Left kidney (tissue), 2 donors: ENCODE data around the gene ZBTB47. TPM values are rescaled to one million over a fixed set of nuclear protein-coding genes. Genes with fewer than 3 reads are reported as not detected.

Source experiments
- DNase-seq: peaks from one replicate; pipeline ENCODE4 v3.0.0-alpha.2; 2013
- polyA plus RNA-seq: library from polyadenylated mRNA; unstranded; fragments of 120-200 nt; gene quantifications from one replicate; pipeline ENCODE4 v1.2.1, GENCODE V29; 2013; ENCODE audit not compliant: insufficient read length

The ZBTB47 gene
- polyA plus RNA-seq, 1 donor: 12.7 TPM

- DNase-seq: no peak
These were observed 59.3 kb downstream of the ZBTB47 start for GRCh38 chr3:42712688-42713372.

GRCh38 chr3:42713747-42714146, 60.2 kb downstream of the ZBTB47 start:
- no peak for DNase-seq

- no peak for DNase-seq
These were observed 60.8 kb downstream of the ZBTB47 start for GRCh38 chr3:42714171-42714852.

Other genes with a start within 250 kb of the ZBTB47 start
- not detected for gene LYZL4, start 243.1 kb upstream of the ZBTB47 start, polyA plus RNA-seq
- gene VIPR1, start 151.1 kb upstream of the ZBTB47 start, polyA plus RNA-seq: 1.9 TPM
- gene SEC22C, start 71.7 kb upstream of the ZBTB47 start, polyA plus RNA-seq: 49.7 TPM
- 23.9 TPM for gene SS18L2, start 62.8 kb upstream of the ZBTB47 start, polyA plus RNA-seq
- 220 TPM for gene NKTR, start 53.0 kb upstream of the ZBTB47 start, polyA plus RNA-seq
- not detected for gene KLHL40, start 31.8 kb downstream of the ZBTB47 start, polyA plus RNA-seq
- 0.88 TPM for gene HHATL, start 49.1 kb downstream of the ZBTB47 start, polyA plus RNA-seq
- 3.8 TPM for gene CCDC13, start 119.6 kb downstream of the ZBTB47 start, polyA plus RNA-seq
- gene HIGD1A, start 150.8 kb downstream of the ZBTB47 start, polyA plus RNA-seq: 145 TPM
- 2.7 TPM for gene ACKR2, start 155.7 kb downstream of the ZBTB47 start, polyA plus RNA-seq
- 1.3 TPM for gene CYP8B1, start 222.2 kb downstream of the ZBTB47 start, polyA plus RNA-seq